Esophagus squamous epithelium (tissue), 5 donors: ENCODE results near the gene CYSTM1. TPM values are rescaled to one million over a fixed set of nuclear protein-coding genes. Genes with fewer than 3 reads are reported as not detected.
"Not testable (repeated sequence)": the region's sequence is repeated elsewhere in the genome, so short reads cannot be mapped to it uniquely, and the experiment has no call there.

Experiments used
- DNase-seq: peaks from one replicate; lab custom pipeline; 2025; lab: John Stamatoyannopoulos, UW
- H3K27ac ChIP-seq, 4 donors: fragments of 200-600 bp; sonication (generic); one replicate each; pipeline ENCODE4 v1.5.1; 2016 to 2019; ENCODE audit warnings: mild to moderate bottlenecking in 1 of 4
- H3K27me3 ChIP-seq, 4 donors: fragments of 200-600 bp; sonication (generic); 1 replicate in 3 of 4; 2 replicates in 1 of 4; pipeline versions ENCODE4 v1.5.1 to v1.6.0; 2017 to 2021; ENCODE audit warnings: antibody characterized with exemption in 1 of 4
- H3K36me3 ChIP-seq, 3 donors: fragments of 200-600 bp; sonication (generic); one replicate each; pipeline ENCODE4 v1.5.1; 2016 to 2019
- H3K4me1 ChIP-seq, 3 donors: fragments of 200-600 bp; sonication (generic); one replicate each; pipeline ENCODE4 v1.5.1; 2017 to 2019
- H3K4me3 ChIP-seq, 4 donors: fragments of 200-600 bp; sonication (generic); 1 replicate in 3 of 4; 2 replicates in 1 of 4; pipeline ENCODE4 v1.5.1; 2016 to 2019; ENCODE audit warnings: mild to moderate bottlenecking in 2 of 4, moderate library complexity in 1 of 4
- H3K9me3 ChIP-seq, 3 donors: fragments of 200-600 bp; sonication (generic); one replicate each; pipeline ENCODE4 v1.5.1; 2016 to 2019
- POLR2A ChIP-seq, 4 donors: fragments of 450-650 bp; IDR thresholded peaks; one replicate each; pipeline ENCODE4 v1.6.1; 2017; ENCODE audit warnings: antibody characterized with exemption in 4 of 4, mild to moderate bottlenecking in 4 of 4, moderate library complexity in 3 of 4
- WGBS, 2 donors: methylation state at CpG; one replicate each; pipeline ENCODE4 v1.1.5; 2018; 5-methylcytosine and 5-hydroxymethylcytosine counted together
- intact Hi-C: fragments of 100-400 bp; cut with DNase I; formaldehyde crosslinking; loops from one replicate; pipeline ENCODE4 v1.15.0; 2022
- total RNA-seq, 4 donors: library from RNA; depleted of rRNA; stranded (reverse); fragments of >200 nt; gene quantifications; one replicate each; pipeline ENCODE4 v1.1.0, GENCODE V29; 2016
- TF ChIP-seq, protein P1 (sequence below), 6 experiments: fragments of 450-650 bp in 4 of 6; fragments of 200-600 bp in 2 of 6; sonication (generic) in 2 of 6; IDR thresholded peaks; one replicate each; pipeline ENCODE4 v1.5.1; 2016 to 2019; ENCODE audit warnings: antibody characterized with exemption in 6 of 6, mild to moderate bottlenecking in 4 of 6, moderate library complexity in 4 of 6
- donor health status: DM: yes; HTN: yes; CAD: no.

The CYSTM1 gene
- total RNA-seq, 4 donors from 2014 or later, result 2.6 to 22.5 (median 12.8) TPM

DNA sequence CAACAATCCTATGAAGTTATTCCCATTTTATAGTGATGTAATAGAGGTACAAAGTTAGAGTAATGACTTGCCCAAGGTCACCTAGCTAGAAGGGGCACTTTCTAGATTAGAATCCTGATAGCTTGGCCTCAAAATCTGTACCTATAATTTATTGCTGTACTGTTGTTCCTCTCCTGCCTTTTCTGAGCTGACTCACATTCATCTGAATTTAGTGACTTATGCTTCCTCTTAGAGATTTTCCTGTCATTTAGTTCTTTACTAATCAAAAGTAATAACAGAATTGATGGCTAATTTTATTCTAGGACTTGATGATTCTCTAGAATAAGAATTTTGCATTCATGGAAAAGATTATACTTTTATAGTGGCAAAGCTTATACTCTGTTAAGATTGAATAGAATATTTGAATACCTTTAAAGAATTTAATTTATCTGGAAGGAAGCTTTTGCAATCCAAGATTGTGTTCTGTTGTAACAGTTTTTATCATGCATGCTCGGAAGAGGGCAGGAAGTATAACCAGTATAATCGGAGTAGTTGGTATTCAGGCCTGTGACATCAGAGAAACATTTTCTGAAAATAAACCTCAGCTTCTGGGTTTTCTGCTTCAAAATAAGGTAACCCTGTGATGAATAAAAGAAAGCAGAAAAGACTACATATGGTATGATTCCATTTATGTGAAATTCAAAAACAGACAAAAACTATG lies 21.3 kb downstream of the CYSTM1 start:
- DNase-seq, result no peak
- WGBS, 2 donors, result 59 to 83% methylated on average over 2 of the region's 2 CpGs
- no peak overlapping the region for H3K4me3 ChIP-seq
- no peaks in the 10 kb centered on the region for H3K9me3 ChIP-seq
- TF ChIP-seq POLR2A (IDR thresholded peaks at IDR 0.05), result no peak
- TF ChIP-seq, protein P1, sequence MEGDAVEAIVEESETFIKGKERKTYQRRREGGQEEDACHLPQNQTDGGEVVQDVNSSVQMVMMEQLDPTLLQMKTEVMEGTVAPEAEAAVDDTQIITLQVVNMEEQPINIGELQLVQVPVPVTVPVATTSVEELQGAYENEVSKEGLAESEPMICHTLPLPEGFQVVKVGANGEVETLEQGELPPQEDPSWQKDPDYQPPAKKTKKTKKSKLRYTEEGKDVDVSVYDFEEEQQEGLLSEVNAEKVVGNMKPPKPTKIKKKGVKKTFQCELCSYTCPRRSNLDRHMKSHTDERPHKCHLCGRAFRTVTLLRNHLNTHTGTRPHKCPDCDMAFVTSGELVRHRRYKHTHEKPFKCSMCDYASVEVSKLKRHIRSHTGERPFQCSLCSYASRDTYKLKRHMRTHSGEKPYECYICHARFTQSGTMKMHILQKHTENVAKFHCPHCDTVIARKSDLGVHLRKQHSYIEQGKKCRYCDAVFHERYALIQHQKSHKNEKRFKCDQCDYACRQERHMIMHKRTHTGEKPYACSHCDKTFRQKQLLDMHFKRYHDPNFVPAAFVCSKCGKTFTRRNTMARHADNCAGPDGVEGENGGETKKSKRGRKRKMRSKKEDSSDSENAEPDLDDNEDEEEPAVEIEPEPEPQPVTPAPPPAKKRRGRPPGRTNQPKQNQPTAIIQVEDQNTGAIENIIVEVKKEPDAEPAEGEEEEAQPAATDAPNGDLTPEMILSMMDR (IDR thresholded peaks at IDR 0.05), result no peak
- no peaks in the 10 kb centered on the region for H3K4me1 ChIP-seq
- intact Hi-C loops, result no loop called here
- H3K36me3 ChIP-seq, result peaks cover 0 to 8% (median 0%) of the 10 kb centered on the region in 3 donors
- no peaks in the 10 kb centered on the region for H3K27me3 ChIP-seq
- H3K27ac ChIP-seq, result no peak overlapping the region

DNA sequence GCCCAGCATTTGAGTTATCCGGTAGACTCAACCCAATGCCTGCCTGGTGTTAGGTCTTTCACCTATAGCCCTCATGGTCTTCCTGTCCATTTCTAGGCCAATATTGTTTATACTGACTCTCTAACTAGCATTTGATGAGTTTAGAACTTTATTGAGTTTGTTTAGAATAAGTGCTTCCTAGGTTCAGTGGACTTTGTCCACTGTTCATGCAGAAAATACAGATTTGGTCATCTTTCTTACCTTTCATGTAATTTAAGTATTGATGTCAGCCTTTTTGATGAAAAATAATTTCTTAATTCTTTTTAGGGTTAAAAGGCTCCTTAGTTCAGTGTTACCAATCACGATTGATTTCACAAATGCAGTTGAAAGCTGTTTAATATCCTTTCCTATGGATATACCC lies 22.0 kb downstream of the CYSTM1 start:
- H3K4me1 ChIP-seq, result no peaks in the 10 kb centered on the region
- TF ChIP-seq POLR2A (IDR thresholded peaks at IDR 0.05), result no peak
- TF ChIP-seq, protein P1 (IDR thresholded peaks at IDR 0.05), result no peak
- H3K9me3 ChIP-seq, result no peaks in the 10 kb centered on the region
- H3K4me3 ChIP-seq, result no peak overlapping the region
- H3K27ac ChIP-seq, result no peak overlapping the region
- H3K27me3 ChIP-seq, result no peaks in the 10 kb centered on the region
- no peak for DNase-seq
- WGBS, 2 donors, result 92 to 96% methylated on average over 2 of the region's 2 CpGs
- intact Hi-C loops, result no loop called here
- peaks cover 0 to 8% (median 0%) of the 10 kb centered on the region in 3 donors for H3K36me3 ChIP-seq

DNA sequence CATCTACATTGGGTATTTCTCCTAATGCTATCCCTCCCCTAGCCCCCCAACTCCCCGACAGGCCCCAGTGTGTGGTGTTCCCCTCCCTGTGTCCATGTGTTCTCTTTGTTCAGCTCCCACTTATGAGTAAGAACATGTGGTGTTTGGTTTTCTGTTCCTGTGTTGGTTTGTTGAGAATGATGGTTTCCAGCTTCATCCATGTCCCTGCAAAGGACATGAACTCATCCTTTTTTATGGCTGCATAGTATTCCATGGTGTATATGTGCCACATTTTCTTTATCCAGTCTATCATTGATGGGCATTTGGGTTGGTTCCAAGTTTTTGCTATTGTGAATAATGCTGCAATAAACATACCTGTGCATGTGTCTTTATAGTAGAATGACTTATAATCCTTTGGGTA lies 23.9 kb downstream of the CYSTM1 start:
- H3K36me3 ChIP-seq, H3K27ac ChIP-seq, H3K4me1 ChIP-seq, intact Hi-C loops, H3K27me3 ChIP-seq, H3K4me3 ChIP-seq, DNase-seq, H3K9me3 ChIP-seq: not testable (repeated sequence)
- 67 to 86% methylated on average over 1 of the region's 1 CpG for WGBS, 2 donors

DNA sequence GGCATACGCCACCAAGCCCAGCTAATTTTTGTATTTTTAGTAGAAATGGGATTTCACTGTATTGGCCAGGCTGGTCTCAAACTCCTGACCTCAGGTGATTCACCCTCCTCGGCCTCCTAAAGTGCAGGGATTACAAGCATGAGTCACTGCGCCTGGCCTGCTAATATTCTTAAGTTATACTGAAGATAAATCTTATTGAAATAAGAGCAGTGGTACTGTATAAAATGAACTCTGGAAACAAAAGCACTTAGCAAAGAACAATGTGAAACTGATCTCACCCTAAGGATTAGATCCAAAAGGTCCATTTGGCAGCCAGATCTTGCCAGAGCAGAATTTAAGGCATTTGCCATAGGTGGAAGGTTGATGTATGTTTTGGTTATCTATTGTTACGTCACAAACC lies 27.1 kb downstream of the CYSTM1 start:
- no peak for TF ChIP-seq POLR2A (IDR thresholded peaks at IDR 0.05)
- TF ChIP-seq, protein P1 (IDR thresholded peaks at IDR 0.05), result no peak
- no peaks in the 10 kb centered on the region for H3K27me3 ChIP-seq
- no peaks in the 10 kb centered on the region for H3K4me1 ChIP-seq
- H3K4me3 ChIP-seq, result no peak overlapping the region
- no peaks in the 10 kb centered on the region for H3K36me3 ChIP-seq
- H3K27ac ChIP-seq, result no peak overlapping the region
- DNase-seq, result no peak
- intact Hi-C loops, result no loop called here
- WGBS, 2 donors, result 78 to 94% methylated on average over 2 to 4 of the region's 4 CpGs
- no peaks in the 10 kb centered on the region for H3K9me3 ChIP-seq

GRCh38 chr5:140202610-140203009 lies 27.6 kb downstream of the CYSTM1 start:
- H3K9me3 ChIP-seq, result no peaks in the 10 kb centered on the region
- no peaks in the 10 kb centered on the region for H3K36me3 ChIP-seq
- H3K4me3 ChIP-seq, result no peak overlapping the region
- TF ChIP-seq, protein P1 (IDR thresholded peaks at IDR 0.05), result no peak
- no peak for TF ChIP-seq POLR2A (IDR thresholded peaks at IDR 0.05)
- DNase-seq, result no peak
- no peak overlapping the region for H3K27ac ChIP-seq
- no peaks in the 10 kb centered on the region for H3K4me1 ChIP-seq
- intact Hi-C loops, result no loop called here
- WGBS, 2 donors, result 64 to 84% methylated on average over 2 of the region's 2 CpGs
- no peaks in the 10 kb centered on the region for H3K27me3 ChIP-seq
